Activated CD8-positive, alpha-beta memory T cell treated with anti-CD3 and anti-CD28 coated beads for 4 hours (primary cell): ENCODE data around the gene ZNF8.
"Not testable (repeated sequence)": the region's sequence is repeated elsewhere in the genome, so short reads cannot be mapped to it uniquely, and the experiment has no call there.

Experiments used
- DNase-seq, 2 donors: peaks; one replicate each; pipeline ENCODE4 v3.0.0-alpha.2; 2020; ENCODE audit warnings: low read depth in 2 of 2

ZNF8 gene

GRCh38 chr19:58336216-58336615 lies 57.5 kb downstream of the ZNF8 start:
- DNase-seq, result no peak

- DNase-seq, result no peak
Observed at GRCh38 chr19:58336820-58337219, 58.1 kb downstream of the ZNF8 start.

GRCh38 chr19:58338336-58338735 lies 59.6 kb downstream of the ZNF8 start:
- DNase-seq, result no peak

GRCh38 chr19:58338825-58339558 lies 60.2 kb downstream of the ZNF8 start:
- no peak for DNase-seq

- no peak for DNase-seq
Observed at GRCh38 chr19:58345558-58345957, 66.8 kb downstream of the ZNF8 start.

- DNase-seq, result peak; percentile 43 to 46
Observed at GRCh38 chr19:58346961-58347929, 68.5 kb downstream of the ZNF8 start.

- not testable (repeated sequence) for DNase-seq
Observed at GRCh38 chr19:58348080-58348479, 69.3 kb downstream of the ZNF8 start.

GRCh38 chr19:58349590-58349989 lies 70.8 kb downstream of the ZNF8 start:
- no peak for DNase-seq

- no peak for DNase-seq
Observed at GRCh38 chr19:58350001-58350861, 71.5 kb downstream of the ZNF8 start.

- DNase-seq, result no peak
Observed at GRCh38 chr19:58350871-58351557, 72.3 kb downstream of the ZNF8 start.

GRCh38 chr19:58351558-58351878 lies 72.8 kb downstream of the ZNF8 start:
- no peak for DNase-seq

GRCh38 chr19:58351990-58352755 lies 73.4 kb downstream of the ZNF8 start:
- no peak for DNase-seq
